PC-9 (cell line): ENCODE results near the gene IKBKE.

Experiments used
- CTCF ChIP-seq: fragments of 200-600 bp; sonication (generic); conservative IDR thresholded peaks from 2 replicates; pipeline ENCODE4 v1.6.1; 2017; ENCODE audit warnings: mixed run types, antibody characterized with exemption, mild to moderate bottlenecking, moderate library complexity
- EZH2 ChIP-seq: fragments of 200-600 bp; sonication (generic); IDR thresholded peaks from 2 replicates; pipeline ENCODE4 v1.8.0; 2017; ENCODE audit warnings: antibody characterized with exemption, low read depth

DNA sequence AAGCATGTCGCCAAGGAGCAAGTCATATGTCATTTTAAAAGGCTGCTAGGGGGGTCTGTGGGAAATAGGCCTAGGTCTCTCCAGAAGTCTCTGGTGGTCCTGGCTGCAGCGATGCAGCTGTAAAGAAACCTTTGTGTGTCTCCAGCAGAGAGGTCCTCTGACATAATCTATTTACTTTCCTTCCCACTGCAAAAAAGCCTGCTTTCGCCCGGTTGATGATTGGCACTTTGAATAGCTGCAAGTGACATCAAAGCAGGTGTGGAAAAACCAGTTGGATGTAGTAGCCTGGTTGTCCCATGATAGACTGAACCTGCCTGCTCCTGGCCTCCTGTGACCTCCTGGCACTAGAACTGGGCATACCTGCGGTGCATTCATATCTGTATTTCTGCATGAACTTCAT is 50.9 kb downstream of the IKBKE start:
- TF ChIP-seq CTCF, result no peak
- no peak for TF ChIP-seq EZH2
